Astrocyte (in vitro differentiated cells and primary cell): ENCODE data around the gene CLEC4E.

Experiments
- CTCF ChIP-seq: IDR thresholded peaks from 2 replicates; pipeline ENCODE4 v1.5.1; 2011; ENCODE audit warnings: low read depth, mild to moderate bottlenecking, inconsistent platforms, low read length, moderate library complexity; ENCODE audit not compliant: insufficient read depth
- EZH2 ChIP-seq: IDR thresholded peaks from 2 replicates; pipeline ENCODE4 v1.6.1; 2012; ENCODE audit warnings: mild to moderate bottlenecking, low read length, inconsistent platforms; ENCODE audit not compliant: insufficient read depth

DNA sequence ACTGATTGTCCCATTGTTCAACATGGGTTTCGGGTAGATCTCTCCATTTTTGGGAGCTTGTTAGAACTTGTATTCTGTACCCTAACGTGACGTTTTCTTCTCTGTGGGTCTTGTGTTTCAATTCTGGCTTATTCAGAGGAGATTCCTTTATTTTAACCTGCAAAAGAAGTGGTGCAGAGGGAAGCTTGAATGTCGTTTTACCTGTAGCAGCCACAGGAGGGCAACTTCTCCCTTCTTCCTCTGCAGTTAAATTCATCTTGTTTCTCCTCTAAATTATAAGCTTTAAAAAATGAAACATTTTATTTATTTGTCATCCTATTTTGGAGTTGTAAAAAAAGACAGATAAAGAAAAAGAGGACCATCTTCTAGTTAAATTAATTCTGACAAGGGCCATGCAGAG, 41.1 kb downstream of the CLEC4E start:
- TF ChIP-seq CTCF = no peak
- no peak for TF ChIP-seq EZH2
